Measurements from ENCODE around the gene PDE11A.

Gene PDE11A

DNA sequence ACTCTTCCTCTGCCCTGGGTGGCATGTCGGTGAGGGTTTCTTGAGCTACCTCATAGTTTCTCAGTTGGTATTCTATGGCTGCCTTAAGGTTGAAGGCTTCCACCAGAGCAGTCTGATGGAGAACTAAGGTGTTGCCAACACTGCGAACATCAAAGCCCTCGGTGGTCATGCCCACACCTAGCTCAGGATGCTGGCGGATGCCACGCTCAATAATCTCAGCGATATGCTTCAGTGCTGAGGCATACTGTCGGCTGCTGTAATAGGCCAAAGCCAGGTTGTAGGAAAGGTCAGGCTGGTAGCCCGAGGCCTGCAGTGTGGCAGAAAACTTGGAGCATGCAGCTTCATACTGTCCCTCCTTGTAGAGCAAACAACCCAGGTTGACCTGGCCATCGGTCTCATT lies 454.7 kb downstream of the PDE11A start:
- DNase-seq = no peak

DNA sequence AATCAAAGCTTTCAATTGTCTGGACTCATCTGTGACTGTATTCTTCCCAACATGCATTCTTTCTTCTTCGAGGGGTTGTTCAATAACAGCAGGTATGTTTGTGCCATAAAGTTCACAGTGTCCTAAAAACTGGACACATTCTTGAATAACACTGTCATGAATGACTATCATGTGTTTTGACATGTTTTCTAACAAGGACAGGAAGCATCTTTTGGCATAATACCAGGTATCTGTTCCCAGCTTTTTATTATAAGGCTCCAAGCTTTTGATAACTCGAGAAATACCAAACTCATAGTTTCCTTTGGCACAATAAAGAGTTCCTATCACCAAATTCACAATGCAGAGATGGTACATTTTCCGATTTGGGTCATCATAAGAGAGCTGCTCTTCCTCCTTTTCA lies 455.8 kb downstream of the PDE11A start:
- DNase-seq = no peak

DNA sequence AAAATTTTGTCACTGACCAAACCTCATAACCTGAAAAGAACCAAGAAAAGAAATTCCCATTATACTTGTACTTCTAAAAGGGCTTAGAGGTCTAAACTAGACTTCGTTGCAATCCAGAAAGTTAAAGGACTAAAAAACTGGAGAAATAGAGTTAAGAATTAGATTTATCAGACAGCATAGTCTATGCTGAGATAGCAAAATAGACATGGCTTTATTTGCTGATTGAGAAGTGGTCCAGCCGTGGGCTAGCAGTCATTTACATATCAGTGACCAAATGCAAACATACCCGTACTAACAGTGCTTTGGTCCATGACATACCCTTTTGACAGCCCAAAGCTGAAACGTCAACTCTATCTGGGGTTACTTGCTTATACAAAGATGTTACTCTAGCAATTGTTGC lies 456.5 kb downstream of the PDE11A start:
- DNase-seq = no peak

DNA sequence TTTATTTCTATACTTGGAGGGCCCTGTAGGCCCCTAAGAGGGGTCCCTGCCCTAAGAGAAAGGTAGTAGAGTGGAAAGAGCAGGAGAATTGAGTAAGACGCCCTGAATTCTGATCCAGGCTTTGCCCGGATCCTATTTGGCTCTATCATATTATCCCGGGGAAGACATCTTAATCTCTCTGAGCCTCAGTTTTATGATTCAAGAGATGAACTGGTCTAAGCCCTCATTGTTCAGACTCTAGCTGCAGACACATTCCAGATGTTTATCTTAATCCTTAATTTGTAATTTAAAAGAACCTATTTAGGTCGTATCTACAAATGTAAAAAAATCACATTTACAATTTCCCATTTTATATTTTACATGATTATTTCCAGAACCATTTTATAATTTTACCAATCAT lies 459.9 kb downstream of the PDE11A start:
- no peak for DNase-seq

DNA sequence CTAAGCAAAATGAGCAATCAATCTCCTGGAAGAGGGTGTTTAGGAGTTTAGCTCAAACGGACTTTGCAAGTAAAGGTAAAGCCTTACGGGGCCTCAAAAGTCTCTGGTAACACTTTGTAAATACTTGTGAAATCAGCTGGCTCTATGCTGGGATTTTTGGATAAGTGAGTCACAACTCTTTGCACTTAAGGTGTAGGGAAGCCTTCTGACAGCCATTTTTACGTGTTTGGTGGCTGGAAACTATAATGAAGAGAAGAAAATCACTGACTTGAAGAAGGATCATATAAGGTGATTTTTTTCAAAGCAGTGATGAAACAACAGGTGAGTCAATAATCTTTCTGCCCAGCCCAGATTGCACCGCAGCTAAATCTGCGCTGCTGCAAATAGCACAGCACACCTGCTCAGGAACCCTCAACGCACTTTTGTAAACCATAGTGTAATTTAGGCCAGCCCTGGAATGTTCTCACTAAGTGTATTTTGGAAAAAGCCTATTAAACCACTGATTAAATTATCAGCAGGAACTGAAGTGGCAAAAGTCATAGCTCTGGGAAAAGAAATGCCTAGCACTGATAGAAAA lies 461.2 kb downstream of the PDE11A start:
- no peak for DNase-seq

DNA sequence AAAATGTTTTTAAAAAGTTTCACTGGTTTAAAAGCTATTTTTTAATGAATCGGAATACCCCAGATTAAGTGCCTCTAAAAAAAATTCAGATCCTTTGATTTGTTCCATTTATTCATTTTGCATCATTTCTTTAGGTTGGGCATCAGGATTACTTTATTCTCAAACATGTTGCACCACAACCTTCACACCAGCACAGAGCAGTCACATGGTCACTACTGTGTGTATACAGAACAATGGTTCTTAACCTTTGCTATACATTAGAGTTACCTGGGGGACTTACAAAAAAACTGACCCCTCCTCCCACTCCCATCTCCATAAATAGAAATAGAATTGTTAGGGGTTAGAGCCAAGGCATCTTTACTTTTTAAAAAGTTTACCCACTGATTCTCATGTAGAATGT lies 461.8 kb downstream of the PDE11A start:
- no peak for DNase-seq

DNA sequence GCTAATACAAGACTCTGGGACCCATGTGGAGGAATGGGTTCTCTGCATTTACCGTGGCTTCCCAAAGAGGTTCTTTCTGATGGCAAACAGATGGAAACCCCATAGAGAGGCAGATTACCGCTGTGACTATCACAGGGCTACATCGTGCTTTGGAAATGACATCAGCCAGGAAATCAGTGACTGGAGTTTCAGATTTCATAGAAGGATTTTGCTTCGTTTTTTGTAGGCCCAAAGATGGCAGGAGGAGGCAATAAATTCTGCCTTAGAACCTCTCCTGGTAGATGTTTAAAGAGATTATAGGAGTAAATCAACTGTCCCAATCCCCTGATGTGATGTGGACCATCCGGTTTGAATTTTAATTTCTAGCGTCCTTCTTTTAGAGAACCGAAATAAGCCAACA lies 465.9 kb downstream of the PDE11A start:
- no peak for DNase-seq

DNA sequence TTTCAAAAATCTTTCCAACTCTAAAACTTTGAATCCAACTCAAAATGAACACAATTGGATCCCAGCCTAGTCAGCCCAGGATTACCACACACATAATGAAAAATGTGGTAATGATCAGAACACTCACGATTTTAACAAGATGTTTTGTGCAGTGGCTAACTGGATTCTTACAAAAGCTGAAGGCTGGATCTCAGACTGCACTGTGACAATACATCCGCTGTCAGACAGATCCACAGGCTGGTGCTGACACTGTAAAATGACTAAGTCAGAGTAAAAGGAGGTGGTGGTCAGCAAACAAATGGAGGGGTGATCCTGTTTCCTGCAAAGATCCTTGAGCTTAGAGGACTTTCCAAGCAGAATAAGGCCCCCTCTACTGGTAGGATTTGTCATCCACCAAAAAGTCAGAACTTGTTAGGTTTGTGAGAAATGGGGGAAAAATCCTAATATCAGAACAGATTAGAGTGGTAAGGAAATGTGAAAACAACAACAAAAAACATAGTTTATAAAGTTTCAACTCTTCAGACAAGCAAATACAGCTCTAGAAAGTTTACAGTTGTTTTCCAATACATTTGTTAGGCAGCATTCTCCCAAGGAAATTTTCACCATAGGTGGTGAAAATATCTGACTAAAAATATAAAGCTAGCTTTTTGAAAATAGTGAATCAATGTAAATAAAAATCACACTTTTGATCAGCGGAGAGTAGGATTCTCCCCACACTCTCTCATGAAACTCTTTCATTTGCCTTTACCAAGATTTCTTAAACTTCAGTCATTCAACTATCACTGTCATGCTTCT lies 468.1 kb downstream of the PDE11A start:
- no peak for DNase-seq

DNA sequence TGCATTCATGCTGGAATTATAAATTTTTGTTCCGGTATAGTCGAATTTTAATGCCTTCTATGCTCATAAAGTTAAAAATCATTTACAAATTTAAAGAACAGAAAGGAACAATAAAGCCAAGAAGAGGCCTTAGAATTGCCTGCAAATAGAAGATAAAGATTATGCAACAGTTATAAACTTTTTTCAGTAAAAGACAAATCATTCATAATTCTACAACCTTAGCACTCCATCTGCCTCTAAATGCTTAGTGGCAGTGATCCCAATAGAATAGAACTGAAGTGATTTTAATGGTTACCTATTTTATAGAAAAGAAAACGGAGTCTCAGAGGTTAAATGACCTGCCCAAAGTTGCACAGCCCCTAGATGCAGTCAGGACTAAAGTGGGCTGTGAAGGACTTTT lies 468.8 kb downstream of the PDE11A start:
- DNase-seq = no peak

DNA sequence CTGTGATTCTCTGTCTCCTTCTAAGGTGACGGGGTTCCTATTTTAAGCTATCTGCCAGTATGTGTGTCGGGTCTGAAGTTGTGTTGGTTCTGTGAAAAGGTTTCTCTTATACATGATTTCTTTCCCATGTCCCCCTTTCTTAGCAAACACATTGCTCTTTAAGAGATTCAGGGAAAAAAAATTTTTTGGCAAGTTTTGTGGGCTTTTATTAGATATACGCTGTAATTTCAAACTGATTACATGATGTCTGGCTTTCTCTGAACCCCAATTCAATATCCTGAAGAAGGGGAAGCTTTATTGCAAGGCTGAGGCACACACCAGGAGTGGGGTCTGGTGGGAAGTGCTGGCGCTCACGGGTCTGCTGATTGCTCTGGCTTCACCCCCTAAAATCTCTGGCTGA lies 469.4 kb downstream of the PDE11A start:
- DNase-seq = no peak

DNA sequence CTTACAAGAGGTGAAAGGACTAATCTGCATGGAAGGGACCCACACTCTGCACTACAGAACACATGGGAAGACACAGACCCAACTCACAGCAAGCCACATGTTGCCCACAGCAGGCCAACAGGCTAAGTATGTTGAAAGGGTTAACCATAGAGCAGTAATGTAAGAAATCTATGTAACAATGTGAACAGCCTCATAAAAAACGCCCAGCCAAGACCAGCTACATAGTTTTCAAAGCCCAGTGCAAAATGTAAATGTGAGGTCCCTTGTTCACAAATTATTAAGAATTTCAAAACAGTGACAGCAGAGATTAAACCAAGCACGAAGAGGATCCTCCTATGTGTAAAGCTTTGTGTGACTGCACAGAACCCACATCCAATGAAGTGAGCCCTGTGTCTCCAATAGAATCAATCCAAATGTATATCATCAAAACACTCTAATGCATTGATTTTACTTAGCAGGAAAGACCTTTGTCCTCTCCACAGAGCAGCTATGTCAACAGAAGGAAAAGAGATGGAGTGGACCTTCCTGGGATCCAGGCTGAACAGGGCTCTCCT lies 469.9 kb downstream of the PDE11A start:
- no peak for DNase-seq

DNA sequence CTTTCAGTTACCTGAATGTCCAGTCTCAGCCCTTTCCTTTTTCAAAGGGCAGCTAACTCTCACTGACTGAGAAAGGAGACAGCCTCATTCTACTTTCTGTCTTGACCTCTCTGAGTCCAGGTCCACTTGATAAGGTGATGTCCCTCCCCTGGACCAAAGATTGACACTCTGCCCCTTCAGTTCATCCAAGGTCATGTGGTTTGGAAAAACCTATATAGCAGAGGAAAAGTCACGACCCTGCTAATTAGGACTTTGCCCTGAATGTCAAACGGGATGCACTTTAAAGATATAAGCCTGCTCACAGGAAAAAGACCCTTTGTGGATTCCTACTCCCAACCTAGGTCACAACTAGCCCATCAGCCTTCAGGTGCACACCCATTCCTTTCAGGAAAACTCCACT lies 471.7 kb downstream of the PDE11A start:
- no peak for DNase-seq

DNA sequence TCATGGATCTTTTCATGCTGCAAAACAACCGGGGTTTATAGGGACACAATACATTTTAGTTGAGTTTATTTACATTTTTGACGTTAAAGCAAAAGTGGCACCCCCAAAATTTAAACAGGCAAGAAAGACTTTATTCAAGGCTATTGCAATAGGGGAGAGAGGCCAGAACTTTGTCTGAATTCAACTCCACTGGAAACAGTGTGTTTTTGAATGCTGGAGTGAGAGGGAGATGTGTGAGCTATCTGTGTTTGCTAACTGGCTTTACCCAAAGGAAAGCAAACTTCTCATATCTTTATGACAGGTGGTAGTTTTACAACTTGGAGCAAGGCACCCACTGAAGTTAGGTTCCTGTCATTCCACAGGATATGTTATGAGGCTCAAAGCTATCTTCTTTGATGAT lies 472.6 kb downstream of the PDE11A start:
- DNase-seq = no peak

DNA sequence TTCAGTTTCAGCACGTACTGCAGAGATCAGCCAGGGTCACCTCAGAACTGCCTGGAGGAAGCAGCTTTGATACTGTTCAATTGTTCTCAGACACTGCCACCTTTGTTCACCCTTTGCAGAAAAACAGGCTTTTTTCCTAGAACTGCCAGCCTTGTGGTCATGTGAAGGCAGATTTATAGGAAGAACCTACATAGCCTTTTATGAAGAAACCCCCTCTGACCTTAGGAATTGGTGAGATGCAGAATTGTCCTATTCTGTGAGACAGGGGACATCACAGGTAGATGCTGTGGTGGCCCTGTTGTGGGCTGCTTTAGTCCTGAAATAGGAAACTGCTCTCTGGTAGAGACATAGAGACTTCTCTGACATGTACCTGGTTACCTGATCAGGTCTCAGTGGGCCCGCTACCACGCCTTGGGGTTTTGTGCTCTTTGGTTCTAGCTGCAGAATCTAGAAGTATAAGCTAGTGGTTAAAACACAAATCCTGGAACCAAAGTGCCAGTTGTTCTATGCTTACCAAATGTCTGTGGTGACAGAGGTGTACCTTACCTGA lies 473.4 kb downstream of the PDE11A start:
- DNase-seq = no peak

DNA sequence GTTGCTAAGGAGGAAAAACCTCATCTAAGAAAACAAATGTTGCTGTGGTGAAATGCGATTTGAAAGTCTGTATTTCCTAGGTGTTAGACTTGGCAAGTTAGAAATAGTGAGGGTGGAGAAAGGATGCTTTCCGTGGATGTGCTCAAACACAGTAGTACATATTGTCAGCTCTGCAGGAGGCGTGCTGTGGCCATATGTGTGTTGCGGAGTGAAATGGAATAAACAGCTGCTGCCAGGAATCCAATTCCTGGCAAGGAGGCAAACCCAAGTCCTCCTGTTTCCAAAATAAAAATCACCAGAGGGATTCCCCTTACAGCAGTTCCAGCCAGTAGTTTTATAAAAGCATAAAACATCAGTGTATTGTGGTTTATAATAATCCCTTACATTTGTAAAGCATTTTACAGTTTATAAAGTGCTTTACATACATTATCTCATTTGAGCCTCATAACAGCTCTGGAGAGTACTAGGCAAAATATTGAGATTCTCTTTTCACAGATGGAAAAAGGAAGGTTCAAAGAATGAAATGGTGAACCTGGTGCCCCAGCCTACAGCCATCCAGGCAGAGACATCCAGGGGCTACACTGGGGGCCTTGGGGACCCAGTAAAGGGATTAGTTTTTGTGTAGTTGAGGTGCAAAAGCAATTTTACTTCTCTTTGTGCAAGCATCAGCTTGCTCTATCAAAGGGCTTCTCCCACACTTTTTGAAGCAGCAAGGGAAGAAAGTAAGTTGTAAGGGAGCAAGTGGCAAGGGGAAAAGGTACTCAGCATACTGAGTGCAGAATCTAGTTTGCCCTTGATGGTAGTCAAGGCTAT lies 474.0 kb downstream of the PDE11A start:
- DNase-seq = no peak

DNA sequence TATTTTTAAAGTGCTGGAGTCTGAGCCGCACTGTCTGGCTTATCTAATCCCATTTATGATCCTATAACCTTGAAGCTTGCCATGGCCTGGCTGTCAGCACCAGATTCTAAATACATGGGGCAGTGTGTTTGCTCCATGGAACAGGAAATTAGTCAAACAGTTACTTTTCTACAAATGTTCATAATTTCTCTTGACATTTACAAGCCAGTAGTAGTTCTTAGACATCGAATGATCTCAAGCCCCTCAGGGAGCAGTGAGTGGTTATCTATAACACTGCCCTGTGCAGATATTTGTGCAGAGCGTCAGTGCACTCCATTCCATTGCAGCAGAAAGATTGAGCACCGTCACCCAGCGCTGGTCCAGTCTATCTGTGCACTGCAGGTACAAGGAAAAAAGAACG lies 474.8 kb downstream of the PDE11A start:
- DNase-seq = no peak

DNA sequence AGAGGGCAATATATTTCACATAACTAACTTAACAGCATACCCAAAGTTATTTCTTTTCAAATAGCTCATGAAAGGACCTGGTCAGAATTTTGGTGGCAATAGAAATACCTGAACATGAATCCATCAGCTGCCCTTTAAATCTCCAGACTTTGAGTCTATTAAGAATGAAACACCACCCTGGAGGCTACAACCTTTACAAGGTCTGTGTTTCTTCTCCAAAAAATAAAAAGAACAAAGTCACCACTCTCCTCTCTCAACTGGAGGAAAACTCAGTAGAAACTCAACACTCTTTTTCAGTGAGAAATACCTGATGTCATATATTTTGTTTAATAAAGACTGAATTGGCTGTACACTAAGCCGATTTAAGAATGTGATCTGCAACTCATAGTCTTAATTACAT lies 475.7 kb downstream of the PDE11A start:
- DNase-seq = no peak

DNA sequence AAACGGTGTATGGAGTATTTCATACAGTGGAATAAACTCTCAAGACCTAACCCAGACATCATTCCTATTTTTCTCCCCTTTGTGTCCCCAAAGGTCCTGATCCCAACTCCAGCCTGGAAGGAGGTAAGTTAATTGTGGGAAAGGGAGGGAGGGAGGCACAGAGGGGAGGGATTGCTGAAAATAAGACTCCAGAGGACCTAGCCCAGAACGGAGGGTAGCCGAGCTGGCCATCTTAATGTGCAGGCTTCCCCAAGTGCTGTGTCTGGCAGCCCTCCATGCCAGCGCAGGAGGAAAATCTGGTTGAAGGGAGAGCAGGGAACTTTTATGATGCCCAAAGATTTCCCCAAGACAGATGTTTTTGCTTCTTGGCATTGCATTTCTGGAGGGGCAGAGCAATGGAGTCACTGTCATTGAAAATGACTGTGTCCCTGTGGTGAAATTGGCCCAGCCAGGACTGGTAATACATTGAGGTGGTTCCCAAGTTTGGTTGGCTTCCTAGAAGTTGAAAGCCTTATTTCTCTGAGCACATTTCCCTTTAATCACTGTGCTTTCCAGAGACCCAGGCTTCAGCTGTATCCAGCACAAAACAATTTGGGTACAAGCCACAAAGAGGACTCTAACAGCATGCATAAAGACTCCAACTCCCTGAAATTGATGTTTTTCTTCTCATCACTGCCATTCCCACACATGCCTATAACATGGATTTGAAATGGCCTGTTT lies 477.3 kb downstream of the PDE11A start:
- no peak for DNase-seq

DNA sequence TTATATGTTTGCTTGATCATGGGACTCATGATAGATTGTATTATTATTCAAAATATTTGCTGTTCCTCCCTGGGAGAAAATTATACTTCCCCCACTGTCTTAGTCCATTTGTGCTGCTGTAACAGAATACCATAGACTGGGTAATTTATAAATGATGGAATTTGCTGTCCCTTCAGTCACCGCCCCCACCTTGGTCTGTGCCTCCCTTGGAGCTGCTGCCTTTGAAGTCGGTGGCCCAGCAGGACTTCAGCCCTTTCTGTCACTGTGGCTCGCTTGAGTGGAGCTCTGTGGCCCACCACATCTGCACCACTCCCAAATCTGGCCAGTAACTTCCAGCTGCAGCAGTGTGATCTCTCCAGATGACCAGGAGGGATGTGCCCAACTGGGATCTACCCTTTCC lies 479.2 kb downstream of the PDE11A start:
- DNase-seq = no peak

DNA sequence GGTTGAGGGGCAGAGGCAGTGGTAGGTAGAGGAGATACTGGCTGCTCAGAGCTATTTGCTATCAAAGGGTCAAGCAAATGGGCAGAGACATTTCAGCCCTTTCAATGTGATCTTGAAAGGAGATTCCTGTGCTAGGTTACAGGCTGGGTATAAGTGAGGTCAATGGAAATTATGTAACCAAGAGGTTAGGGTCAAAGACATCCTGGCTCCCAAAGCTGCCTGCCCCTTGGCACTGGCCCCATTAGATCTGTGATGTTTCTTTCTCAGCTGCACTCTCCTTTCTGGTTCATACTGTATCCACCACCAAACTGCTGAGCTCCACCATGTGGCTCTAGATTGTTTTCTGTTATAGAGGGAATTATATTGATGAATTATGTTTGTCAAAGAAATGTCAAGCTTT lies 479.6 kb downstream of the PDE11A start:
- DNase-seq = no peak

DNA sequence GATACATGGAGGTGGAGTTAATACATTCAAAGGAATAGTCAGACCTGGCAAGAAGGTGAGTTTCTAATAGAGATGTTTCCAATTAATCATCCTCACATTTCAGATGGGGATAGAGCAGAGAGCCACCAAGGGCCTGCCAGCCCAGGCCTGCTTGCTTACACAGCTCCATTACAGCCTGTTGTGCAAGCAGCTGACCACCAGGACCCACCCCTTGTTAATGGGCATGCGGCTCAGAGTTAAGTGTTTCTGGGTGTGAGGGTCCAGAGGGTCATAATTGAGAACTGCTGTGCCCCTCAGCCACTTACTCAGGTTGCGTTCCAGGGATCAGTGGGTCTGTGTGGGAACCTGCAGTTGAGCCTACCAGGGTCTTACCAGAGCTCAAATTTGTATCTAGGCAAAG lies 480.2 kb downstream of the PDE11A start:
- no peak for DNase-seq

DNA sequence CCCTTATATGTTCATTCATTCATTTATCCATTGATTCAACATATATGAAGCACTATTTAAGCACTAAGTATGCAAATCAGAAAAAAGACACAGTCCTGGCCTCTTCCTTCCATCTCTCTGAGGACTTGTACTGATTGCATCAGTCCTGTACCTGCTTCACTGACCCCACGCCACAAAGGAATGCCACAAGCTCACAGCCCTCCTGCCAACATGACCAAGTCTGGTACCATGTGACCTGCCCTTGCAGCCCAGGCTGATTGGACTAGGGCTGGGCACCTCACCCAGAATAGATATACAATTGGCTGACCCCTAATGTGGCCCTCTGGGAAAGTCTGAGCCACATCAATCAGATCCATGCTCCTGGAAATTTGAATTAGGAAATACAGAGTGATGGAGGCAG lies 483.4 kb downstream of the PDE11A start:
- DNase-seq = no peak

DNA sequence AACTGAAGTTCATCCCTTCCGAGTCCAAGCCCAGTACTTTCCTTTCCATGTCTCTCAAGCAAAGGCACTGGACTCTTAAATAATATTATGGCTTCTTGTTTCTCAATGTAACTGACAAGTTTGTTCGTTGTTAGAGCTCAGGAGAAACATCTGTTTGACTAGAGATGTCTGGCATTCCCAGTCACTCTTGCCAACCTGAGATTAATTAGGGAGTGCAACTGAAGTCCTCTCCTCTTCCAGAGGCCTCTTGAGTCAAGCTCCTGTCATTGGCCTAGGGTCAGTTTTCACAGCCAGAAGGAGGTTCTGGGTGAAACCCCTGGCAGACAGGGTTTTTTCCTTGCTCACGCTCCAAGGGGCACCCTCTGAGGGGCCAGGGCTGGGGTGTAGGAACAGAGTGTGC lies 483.9 kb downstream of the PDE11A start:
- DNase-seq = no peak

Data from NCI-H187 treated with DMSO at 0.1 percent for 48 hours (cell line).